Fibroblast of gingiva (primary cell): ENCODE results near the gene TECTB.

Experiments used
- DNase-seq: peaks from one replicate; pipeline ENCODE4 v3.0.0-alpha.2; 2011; ENCODE audit warnings: low read depth

TECTB gene

DNA sequence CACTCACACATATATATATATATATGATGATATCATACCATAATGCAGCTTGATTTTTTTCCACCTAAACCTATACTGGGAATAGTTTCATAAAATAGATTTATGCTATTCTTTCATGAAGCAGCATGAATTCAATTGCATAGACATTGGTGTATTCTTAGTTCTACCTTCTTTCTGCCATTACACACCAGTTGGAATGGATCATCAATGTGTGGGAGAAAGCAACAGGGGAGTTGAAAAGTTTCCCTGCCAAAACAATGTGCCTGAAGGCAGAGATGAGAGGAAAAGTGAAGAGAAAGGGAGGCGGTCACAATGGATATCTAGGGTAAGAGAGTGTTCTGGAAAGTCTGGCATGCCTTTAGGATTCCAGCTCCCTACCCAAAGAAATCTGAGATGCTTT is 65.6 kb downstream of the TECTB start:
- DNase-seq, result no peak

DNA sequence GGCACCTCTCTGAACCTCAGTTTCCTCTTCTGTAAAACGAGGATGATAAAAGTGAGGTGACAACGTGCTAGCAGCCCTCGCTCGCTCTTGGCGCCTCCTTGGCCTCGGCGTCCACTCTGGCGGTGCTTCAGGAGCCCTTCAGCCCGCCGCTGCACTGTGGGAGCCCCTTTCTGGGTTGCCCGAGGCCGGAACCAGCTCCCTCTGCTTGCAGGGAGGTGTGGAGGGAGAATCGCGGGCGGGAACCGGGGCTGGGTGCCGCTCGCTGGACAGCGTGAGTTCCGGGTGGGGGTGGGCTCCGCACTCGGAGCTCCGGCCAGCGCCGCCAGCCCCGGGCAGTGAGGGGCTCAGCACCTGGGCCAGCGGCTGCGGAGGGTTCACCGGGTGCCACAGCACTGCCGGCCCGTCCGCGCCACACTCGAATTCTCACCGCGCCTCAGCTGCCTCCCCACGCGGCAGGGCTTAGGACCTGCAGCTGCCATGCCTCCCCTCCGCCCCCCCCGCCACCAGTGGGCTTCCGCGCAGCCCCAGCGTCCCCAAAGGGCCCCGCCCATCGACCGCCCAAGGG is 66.4 kb downstream of the TECTB start:
- no peak for DNase-seq

- no peak for DNase-seq
Measured at GRCh38 chr10:112351146-112351545, 67.9 kb downstream of the TECTB start.

GRCh38 chr10:112352044-112352443 is 68.8 kb downstream of the TECTB start:
- DNase-seq, result no peak

GRCh38 chr10:112353046-112353445 is 69.8 kb downstream of the TECTB start:
- DNase-seq, result no peak
